Iris pigment epithelial cell (primary cell): ENCODE results near the gene BRI3.
A peak's percentile ranks its signal among the peaks of the same experiment; 100 is the strongest.
"Not testable (repeated sequence)": the region's sequence is repeated elsewhere in the genome, so short reads cannot be mapped to it uniquely, and the experiment has no call there.

Experiments
- DNase-seq: peaks from one replicate; pipeline ENCODE4 v3.0.0-alpha.2; 2011; ENCODE audit warnings: low read depth

The BRI3 gene

DNA sequence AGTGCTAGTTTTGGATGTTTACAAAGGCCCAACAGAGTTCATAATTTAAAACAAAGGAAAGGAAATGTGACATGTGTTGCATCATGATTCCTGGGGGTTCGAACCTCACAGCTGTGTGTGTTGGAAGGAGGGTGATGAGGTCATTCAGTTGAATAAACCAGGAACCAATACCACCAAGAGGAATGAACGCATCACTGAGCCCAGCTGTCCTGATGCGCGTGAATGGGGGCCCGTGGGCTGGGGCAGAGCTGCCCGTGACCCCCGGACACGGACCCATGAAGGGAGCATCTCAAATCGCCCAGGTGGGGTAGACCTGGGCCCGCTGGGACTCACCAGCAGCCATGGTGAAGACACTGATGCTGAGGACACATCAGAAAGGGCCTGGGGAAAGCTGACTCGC lies 33.0 kb downstream of the BRI3 start:
- peak; percentile 27 for DNase-seq

DNA sequence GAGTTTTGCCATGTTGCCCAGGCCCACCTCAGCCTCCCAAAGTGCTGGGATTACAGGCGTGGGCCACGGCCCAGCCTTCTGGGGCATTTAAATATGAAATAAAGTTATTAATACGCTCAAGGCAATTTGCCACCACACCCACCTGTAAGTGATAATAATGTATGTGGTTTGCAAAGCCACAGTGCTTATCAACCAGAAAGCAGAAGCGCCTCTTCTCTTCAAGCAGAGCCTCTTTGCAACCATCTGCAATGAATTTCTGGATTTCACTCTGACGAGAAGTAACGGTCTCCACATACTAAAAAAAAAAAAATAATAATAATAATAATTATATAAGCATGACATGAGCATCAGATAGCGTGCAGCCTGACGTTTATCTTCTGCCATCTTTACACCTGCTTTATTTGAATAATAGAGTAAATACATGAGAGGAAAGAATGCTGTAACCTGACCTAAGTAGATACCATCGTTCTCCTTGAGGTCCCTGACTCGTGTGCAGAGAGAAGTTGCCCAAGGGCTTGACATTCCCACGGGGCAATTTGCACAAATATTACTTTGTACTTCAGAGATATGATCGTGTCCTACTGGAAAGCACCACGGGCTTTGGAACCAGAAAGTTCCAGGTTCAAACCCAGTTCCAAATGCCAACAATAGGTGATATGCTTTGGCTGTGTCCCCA lies 34.0 kb downstream of the BRI3 start:
- no peak for DNase-seq

DNA sequence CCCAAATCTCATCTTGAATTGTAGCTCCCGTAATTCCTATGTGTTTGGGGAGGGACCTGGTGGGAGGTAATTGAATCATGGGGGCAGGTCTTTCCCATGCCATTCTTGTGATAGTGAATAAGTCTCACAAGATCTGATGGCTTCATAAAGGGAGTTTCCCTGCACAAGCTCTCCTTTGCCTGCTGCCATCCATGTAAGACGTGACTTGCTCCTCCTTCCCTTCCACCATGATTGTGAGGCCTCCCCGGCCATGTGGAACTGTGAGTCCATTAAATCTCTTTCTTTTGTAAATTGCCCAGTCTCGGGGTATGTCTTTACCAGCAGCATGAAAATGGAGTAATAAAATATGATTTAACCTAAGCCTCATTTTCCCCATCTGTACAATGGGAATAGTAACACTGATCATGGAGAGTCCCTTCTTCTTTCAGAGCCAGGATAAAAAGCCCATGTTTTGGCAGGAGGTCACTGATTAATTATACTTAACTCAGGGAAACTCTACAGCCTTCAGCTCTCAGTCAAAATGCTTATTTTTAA lies 34.6 kb downstream of the BRI3 start:
- not testable (repeated sequence) for DNase-seq

DNA sequence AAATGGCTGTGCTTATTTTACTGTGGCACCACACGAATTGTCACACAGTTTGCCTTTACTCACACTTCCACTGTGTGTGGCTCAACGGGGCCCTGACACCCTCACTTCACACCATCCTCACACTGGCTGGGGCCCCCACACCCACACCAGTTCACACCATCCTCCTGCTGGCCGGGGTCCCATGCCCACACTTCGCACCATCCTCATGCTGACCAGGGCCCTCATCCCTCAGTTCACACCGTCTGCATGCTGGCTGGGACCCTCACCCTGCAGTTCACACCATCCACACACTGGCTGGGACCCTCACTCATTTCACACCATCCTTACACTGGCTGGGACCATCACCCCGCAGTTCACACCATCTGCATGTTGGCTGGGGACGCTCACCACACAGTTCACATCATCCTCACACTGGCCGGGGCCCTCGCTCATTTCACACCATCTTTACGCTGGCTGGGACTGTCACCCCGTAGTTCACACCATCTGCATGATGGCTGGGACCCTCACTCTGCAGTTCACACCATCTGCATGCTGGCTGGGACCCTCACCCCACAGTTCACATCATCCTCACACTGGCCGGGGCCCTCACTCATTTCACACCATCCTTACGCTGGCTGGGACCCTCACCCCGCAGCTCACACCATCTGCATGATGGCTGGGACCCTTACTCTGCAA lies 36.0 kb downstream of the BRI3 start:
- no peak for DNase-seq

DNA sequence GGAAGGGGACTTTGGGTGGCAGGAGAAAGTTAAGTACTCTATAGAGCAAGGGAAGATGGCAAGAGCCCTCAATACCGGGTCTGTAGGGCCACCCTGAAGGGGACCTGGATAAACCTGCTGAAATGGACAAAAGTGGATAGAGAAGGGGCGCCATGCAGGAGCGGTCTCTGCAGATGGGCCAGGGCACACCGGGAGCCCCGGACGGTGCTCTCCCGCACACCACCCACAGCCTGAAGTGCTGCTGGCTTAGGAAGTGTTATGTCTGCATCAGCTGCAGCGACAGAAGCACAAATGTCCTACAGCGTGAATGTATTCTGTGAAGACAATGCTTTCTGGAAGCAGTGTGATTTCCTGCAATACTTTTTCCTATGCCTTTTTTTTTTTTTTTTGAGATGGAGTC lies 37.7 kb downstream of the BRI3 start:
- no peak for DNase-seq

DNA sequence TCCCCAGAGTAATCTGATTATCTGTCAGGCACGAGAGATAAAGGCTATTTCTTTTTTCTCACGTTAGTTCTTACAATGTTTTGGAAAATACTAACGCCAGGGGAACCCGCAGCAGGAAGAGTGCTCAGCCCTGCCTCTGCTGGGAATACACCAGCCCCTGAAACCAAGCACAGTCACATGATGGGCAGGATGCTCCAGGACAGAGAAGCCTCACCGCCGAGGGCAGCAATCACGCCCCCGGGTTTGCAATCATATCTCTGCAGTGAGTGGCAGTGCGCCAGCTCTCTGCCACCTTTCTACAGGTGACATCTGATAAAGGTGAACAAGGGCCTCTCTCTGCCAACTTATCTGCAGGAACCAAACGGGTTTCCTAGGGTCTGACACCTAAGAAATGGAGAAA lies 39.8 kb downstream of the BRI3 start:
- DNase-seq = no peak

DNA sequence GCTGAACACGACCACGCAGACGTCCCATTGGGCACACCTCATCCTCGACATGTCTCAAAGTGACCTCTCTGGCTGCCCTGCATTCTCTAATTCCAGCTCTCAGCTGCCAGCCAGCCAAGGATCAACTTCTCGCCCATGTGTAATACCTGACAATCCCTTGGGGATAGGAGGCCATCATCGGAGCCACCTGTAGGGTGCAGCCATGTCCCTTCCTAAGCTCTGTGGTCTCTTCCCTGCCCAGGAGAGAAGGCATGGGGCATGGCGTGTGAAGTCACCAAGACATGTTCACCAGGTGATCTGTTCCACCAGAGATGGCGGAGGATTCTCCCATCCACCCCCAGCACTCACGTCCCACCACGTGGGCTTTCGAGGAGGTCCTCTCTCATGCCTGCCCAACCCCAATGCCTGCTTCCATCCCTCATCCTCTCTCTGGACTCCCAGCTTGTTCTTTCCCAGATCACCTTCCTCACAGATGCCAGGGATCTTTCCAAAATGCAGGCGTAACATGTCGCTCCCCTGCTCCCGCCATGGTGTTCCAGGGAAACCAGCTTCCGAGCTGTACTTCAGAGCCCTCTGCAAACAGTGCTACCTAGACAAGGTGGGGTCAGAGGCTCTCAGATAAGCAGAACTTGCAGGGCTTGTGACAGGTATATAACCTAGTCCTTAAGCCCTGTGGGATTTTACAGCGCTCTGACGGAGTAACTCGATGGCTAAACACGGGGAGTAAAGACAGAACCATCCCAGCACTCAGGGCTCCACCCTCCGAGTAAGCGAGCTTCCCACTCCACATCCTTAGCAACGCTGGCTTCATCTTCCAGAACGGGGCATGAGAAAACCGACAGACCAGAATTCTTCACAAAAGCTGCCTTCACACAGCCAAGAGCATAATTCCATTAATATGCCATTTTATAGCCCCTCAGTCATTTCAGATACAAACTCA lies 41.1 kb downstream of the BRI3 start:
- no peak for DNase-seq

DNA sequence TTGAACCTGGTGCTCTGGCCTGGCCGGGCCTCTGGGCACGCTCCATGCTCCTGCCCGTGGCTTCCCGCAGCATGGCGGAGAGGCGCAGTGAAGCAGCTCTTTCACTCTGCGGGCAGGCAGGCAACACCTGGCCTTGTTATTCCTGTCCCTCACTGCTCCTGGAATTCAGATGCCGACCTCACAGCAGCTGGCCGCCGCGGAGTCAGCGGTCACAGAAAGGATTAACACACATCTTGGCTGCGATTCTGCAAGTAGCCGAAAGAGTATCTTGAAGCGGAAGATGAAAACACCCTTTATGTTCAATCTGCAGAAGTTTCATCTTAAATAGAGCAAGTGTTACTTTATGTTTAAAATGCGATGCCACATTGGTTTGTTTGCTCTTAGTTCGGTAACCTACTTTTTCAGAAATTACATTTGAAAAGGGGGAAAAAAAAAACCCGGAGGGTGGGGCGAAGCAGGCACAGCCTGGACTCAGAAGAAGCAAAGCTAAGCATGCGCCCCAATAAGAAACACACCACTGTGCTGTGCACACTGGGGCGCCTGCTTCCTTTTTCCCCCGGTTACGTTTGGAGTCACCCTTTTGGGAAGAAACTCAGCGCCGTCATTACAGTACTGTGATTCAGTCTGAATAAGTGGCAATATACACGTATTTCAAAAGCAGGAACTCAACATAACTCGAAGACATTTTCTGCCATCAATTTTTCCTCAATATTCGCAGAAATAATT lies 42.3 kb downstream of the BRI3 start:
- DNase-seq = peak; percentile 63

DNA sequence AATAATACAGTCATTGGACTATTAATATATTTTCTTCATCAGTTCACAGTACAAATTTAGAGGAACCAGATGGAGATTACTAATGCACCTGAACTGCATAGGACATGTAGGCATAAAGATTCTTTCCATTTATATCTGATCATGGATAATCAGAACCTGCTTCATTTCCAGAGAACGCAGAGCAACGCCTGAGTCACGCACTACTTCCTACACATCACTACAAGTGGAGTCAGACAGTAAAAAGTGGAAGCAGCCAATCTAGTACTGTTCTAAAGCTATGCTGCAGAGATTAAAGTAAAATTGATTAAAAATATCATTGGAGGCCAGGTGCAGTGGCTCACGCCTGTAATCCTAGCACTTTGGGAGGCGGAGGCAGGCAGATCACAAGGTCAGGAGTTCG lies 43.3 kb downstream of the BRI3 start:
- DNase-seq = no peak

DNA sequence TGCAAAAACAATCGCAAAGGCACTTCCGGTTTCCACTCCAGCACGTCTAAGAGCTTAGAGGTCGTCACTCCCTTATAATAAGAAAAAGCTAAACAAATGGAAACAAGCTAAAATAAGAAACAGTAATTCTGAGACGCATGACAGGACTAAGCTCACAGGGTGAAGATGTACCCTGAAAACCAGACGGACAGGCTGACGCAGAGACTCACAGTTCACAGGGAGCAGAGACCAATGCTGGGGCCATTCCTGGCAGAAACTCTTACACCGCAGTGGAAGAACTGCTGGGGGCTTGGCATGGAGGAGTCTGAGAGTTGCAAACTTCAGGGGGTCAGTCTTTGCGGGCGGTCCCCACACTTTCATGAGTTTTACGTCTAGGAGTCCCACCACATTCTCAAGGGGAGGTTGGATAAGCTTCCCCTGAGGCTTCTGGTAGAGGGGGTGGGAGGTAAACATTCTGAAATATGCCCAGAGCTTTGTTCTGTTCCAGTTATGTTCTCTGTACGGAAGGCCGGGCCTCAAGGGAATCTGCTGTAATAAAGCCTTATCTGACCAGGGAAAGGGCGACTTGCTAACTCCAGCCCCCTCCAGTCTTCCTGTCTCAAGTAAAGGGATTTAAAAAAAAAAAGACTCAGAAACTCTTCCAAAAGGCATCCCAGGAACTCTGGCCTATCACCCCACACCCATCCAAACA lies 47.8 kb downstream of the BRI3 start:
- peak; percentile 50 for DNase-seq

DNA sequence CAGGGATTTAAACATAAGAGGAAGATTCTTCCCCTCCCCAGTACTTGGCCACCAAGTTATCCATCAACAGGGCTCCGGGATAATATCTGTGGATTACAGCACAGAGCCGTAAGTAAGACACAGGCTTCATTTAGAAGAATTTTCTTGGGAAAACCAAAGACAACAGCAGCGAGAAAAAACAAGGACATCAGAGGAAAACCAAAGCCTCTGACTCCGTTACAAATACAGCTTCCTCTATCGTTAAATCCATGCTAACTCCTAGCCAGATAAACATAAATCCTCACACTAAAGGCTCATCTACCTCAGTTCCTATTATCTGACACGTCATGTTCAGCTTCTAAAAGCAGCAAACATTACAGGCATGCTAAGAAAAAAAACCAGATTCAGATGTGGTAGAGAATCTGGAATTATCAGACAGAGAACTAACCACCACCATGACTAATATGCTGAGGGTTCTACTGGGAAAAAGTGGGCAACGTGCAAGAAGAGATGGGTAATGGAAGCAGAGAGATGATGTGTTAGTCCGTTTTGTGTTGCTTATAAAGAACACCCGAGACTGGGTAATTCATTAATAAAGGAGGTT lies 48.4 kb downstream of the BRI3 start:
- peak; percentile 82 for DNase-seq

DNA sequence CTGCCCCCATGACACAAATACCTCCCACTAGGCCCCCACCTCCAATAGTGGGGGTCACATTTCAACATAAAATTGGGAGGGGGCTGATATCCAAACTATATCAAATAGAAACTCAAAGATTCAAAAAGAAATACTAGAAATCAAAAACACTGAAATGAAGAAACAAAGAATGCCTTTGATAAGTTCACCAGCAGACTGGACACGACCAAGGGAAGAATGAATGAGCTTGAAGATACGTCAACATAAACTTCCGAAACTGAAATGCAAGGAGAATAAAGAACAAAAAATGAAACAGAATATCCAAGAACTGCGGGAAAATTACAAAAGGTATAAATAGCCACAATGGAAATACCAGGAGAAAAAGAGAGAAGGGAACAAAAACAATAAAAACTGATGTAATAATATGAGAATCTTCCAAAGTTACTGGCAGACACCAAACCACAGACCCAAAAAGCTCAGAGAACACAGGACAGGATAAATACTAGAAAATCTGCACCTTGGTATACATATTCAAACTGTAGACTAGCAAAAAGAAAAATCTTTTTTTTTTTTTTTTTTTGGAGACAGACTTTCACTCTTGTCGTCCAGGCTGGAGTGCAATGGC lies 49.5 kb downstream of the BRI3 start:
- DNase-seq = no peak

DNA sequence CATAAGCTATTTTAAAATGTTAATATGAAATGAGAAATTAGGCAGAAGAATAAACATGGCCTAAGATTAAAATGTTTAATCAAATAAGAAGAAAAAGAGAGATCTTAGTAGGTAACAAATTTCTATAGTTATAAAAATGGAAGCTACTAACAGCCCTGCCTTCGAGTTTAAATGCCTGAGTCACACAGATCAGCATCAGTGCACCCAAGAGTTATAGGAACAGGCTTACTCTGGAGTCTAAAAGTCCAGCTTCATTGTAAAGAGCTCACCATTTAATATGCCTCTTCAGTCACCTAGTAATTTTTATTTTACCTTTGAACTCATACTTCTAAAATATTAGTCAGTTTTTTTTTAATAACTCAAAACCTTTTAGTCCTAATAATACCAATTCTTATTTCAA lies 52.6 kb downstream of the BRI3 start:
- DNase-seq = no peak

DNA sequence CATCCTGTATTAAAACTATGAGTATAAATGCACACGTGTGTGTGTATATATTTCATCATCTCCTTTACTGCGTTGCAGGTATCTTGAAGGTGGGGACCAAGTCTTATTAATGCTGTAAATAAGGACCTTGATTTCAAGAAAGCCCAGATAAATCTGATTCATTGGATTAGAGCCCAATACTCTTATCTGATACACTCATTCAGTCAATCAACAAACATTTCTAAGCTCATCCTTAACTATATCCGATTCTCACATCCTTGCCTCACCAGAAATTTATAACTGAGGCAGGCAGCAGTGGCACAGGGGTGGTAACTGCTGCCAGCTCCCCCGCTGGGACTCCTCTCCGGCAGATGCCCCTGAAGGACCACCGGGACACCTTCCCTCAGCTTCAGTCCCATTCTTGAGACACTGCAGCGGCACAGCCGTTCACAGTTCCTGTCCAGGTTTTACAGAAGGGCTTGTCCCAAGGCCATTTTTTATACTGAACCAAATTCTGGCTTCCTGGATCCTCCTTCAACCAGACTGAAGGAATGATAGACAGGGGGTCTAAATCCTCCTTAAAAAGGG lies 54.0 kb downstream of the BRI3 start:
- no peak for DNase-seq

DNA sequence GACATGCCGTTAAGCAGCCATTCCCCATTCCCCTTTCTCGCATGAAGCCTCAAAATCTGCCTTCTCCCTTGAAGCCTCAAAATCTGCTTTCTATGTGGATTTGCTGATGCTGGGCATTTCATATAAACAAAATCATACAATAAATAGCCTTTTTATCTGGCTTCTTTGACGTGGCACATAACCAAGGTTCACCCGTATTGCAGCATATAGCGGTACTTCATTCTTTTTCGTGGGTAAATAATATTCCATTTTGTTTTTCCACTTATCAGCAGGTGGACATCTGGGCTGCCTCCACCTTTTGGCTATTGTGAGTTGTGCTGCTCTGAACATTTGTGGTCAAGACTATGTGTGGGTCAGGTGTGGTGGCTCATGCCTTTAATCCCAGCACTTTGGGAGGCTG lies 57.0 kb downstream of the BRI3 start:
- no peak for DNase-seq

DNA sequence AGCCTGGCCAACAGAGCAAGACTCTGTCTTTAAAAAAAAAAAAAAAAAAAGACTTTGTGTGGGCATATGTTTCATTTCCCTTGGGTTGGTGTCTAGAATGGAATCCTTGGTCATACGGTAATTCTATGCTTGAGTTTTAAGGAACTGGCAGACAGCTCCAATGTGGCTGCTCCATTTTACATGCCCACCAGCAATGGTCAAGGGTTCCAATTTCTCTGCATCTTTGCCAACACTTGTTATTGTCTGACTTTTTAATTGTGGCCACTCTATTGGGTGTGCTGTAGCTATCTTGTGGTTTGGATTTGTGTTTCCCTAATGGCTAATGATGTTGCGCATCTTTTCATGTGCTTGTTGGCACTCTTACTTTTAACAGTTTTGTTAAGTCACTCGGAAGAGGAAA lies 57.6 kb downstream of the BRI3 start:
- DNase-seq = no peak

DNA sequence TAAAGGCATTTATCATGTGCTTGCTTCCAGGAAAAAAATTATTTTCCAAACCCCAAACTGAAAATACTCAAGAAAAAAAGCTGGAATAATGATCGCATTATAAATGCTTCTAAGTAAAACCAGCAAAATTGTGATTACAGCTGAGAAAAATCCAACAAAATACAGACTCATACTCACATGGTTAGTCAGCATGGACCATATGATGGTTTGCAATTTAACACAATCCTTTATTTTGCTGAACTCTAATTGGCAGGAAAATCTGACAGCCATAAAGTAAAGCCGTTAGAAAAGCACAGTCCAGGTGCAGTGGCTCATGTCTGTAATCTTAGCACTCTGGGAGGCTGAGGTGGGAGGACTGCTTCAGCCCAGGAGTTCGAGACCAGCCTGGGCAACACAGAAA lies 59.6 kb downstream of the BRI3 start:
- DNase-seq = peak; percentile 64
